ENCODE measurements around the gene TNS1.

DNA sequence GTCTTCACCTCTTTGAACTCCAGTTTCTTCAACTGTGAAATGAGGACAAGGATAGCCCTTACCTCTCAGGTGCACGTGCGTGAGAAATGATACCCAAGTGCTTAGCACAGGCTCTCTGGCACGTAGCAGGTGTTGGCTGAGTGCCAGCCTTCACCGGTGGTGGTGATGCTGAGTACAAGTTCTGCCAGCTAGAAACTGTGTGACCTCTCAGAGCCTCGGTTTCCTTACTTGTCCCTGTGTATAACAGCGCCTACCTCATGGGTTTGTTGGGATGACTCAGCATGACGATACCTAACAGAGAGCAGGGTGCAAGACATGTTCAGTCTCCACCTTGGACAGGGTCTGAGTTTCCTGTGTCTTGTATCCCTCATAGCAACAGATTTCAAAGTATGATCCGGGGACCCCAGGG is 205.1 kb downstream of the TNS1 start:
- no peak for TF ChIP-seq CTCF (IDR thresholded peaks at IDR 0.05)
- TF ChIP-seq POLR2A (IDR thresholded peaks at IDR 0.05): no peak

Data from thyroid gland (tissue), 4 donors.